B cell (primary cell): ENCODE data around the gene PRKN. TPM values are rescaled to one million over a fixed set of nuclear protein-coding genes. Genes with fewer than 3 reads are reported as not detected.

Experiments
- ATAC-seq: fragments of 200-7000 bp; cut with Tn5 transposase; one replicate; pipeline ENCODE4 v1.10.0; 2021; ENCODE audit warnings: low read depth, mild to moderate bottlenecking, moderate number of reproducible peaks, moderate library complexity
- CTCF ChIA-PET: fragments of 350-600 bp; sonication (Branson Sonifier 250); formaldehyde crosslinking; loops from one replicate; lab custom pipeline; 2021; ENCODE audit warnings: antibody characterized with exemption, inconsistent platforms; lab: Charles Lee
- POLR2A ChIA-PET: fragments of 350-600 bp; sonication (Branson Sonifier 250); formaldehyde crosslinking; loops from one replicate; lab custom pipeline; 2021; ENCODE audit warnings: antibody characterized with exemption; lab: Charles Lee
- DNase-seq: peaks from one replicate; pipeline ENCODE4 v3.0.0; 2013
- H2AFZ ChIP-seq: 2 replicates; pipeline ENCODE4 v1.6.1; 2012; ENCODE audit warnings: mild to moderate bottlenecking, low read depth, low read length; ENCODE audit not compliant: insufficient read depth, poor library complexity, severe bottlenecking
- H3K27ac ChIP-seq, 2 donors: 1 replicate in 1 of 2; 2 replicates in 1 of 2; pipeline ENCODE4 v1.5.1; 2012 to 2013; ENCODE audit warnings: low read length in 2 of 2, mild to moderate bottlenecking in 2 of 2, moderate library complexity in 1 of 2
- H3K27me3 ChIP-seq, 4 experiments: fragments of 200-600 bp in 1 of 4; sonication (generic) in 1 of 4; replicated peaks in 1 of 4; 1 replicate in 2 of 4; 2 replicates in 2 of 4; pipeline versions ENCODE4 v1.6.1 to v1.7.0; 2013 to 2016; ENCODE audit warnings: low read length in 3 of 4, mild to moderate bottlenecking in 2 of 4, mixed read lengths in 1 of 4, moderate library complexity in 1 of 4; ENCODE audit not compliant: insufficient read depth in 4 of 4, control insufficient read depth in 3 of 4; ENCODE audit errors: control extremely low read depth in 1 of 4
- H3K36me3 ChIP-seq, 2 experiments: replicated peaks in 1 of 2; 1 replicate in 1 of 2; 2 replicates in 1 of 2; pipeline versions ENCODE4 v1.6.1 to v1.7.1; 2013; ENCODE audit warnings: low read length in 1 of 2; ENCODE audit not compliant: insufficient read depth in 2 of 2, control insufficient read depth in 1 of 2; ENCODE audit errors: control extremely low read depth in 1 of 2, extremely low read depth in 1 of 2
- H3K4me1 ChIP-seq, 2 donors: fragments of 200-600 bp in 1 of 2; sonication (generic) in 1 of 2; 1 replicate in 1 of 2; 2 replicates in 1 of 2; pipeline versions ENCODE4 v1.5.1 to v1.6.1; 2013 to 2017; ENCODE audit warnings: low read length in 2 of 2; ENCODE audit not compliant: control insufficient read depth in 2 of 2, insufficient read depth in 2 of 2
- H3K4me2 ChIP-seq: replicated peaks from 2 replicates; pipeline ENCODE3; 2012; ENCODE audit warnings: mild to moderate bottlenecking, low read depth, low read length; ENCODE audit not compliant: poor library complexity, severe bottlenecking
- H3K4me3 ChIP-seq, 5 experiments: fragments of 200-600 bp in 1 of 5; sonication (generic) in 1 of 5; 1 replicate in 3 of 5; 2 replicates in 2 of 5; pipeline versions ENCODE4 v1.5.1 to v1.7.0; 2011 to 2016; ENCODE audit warnings: low read length in 4 of 5, mild to moderate bottlenecking in 4 of 5, low read depth in 2 of 5, control low read depth in 1 of 5, moderate library complexity in 1 of 5; ENCODE audit not compliant: insufficient read depth in 1 of 5; ENCODE audit errors: control extremely low read depth in 1 of 5, extremely low read depth in 1 of 5
- H3K79me2 ChIP-seq: fragments of 200-600 bp; sonication (generic); one replicate; pipeline ENCODE4 v1.6.0; 2016; ENCODE audit warnings: low read length; ENCODE audit not compliant: control insufficient read depth, insufficient read depth
- H3K9ac ChIP-seq: fragments of 200-600 bp; sonication (generic); 2 replicates; pipeline ENCODE4 v1.6.1; 2017; ENCODE audit warnings: mild to moderate bottlenecking, low read length, moderate library complexity
- H3K9me3 ChIP-seq, 3 donors: one replicate each; pipeline versions ENCODE4 v1.6.1 to v1.7.1; 2013; ENCODE audit warnings: low read length in 2 of 3; ENCODE audit not compliant: control insufficient read depth in 2 of 3, insufficient read depth in 1 of 3; ENCODE audit errors: control extremely low read depth in 1 of 3
- H4K20me1 ChIP-seq: 2 replicates; pipeline ENCODE4 v1.6.0; 2012; ENCODE audit warnings: mild to moderate bottlenecking, low read length; ENCODE audit not compliant: insufficient read depth, control insufficient read depth, poor library complexity, severe bottlenecking
- H3K27ac Mint-ChIP-seq: one replicate; pipeline ENCODE4 v1.8.0; 2021; ENCODE audit warnings: mixed read lengths
- H3K27me3 Mint-ChIP-seq: one replicate; pipeline ENCODE4 v1.8.0; 2021; ENCODE audit warnings: mixed read lengths
- H3K4me1 Mint-ChIP-seq: one replicate; pipeline ENCODE4 v1.8.0; 2021; ENCODE audit warnings: mixed read lengths
- H3K4me3 Mint-ChIP-seq: one replicate; pipeline ENCODE4 v1.8.0; 2021; ENCODE audit warnings: mixed read lengths
- H3K9me3 Mint-ChIP-seq: one replicate; pipeline ENCODE4 v1.8.0; 2022; ENCODE audit warnings: mixed read lengths; ENCODE audit not compliant: insufficient read depth
- CTCF ChIP-seq: fragments of 200-600 bp; IDR thresholded peaks from one replicate; pipeline ENCODE4 v1.8.0; 2022; ENCODE audit warnings: antibody characterized with exemption, mild to moderate bottlenecking
- EZH2 ChIP-seq: IDR thresholded peaks from 2 replicates; pipeline ENCODE4 v1.6.1; 2012; ENCODE audit warnings: borderline replicate concordance, low read depth, mild to moderate bottlenecking, moderate library complexity, low read length; ENCODE audit not compliant: insufficient read depth, poor library complexity, severe bottlenecking
- WGBS: methylation state at CpG from one replicate; pipeline ENCODE4 v1.1.5; 2013; ENCODE audit warnings: missing lambda C conversion rate; ENCODE audit not compliant: insufficient coverage; 5-methylcytosine and 5-hydroxymethylcytosine counted together
- intact Hi-C: fragments of 100-400 bp; cut with micrococcal nuclease; formaldehyde crosslinking; loops from one replicate; pipeline ENCODE4 v1.10.0; 2022
- polyA plus RNA-seq: library from polyadenylated mRNA; depleted of rRNA; stranded (reverse); fragments of >200 nt; gene quantifications from 2 replicates; pipeline ENCODE4 v1.2.3, GENCODE V29; 2012
- total RNA-seq, 2 donors: library from RNA; stranded (reverse); fragments of 120-200 nt in 1 of 2; gene quantifications; 1 replicate in 1 of 2; 2 replicates in 1 of 2; pipeline versions ENCODE4 v1.2.3 to v1.2.4, GENCODE V29; 2013 to 2022

Gene PRKN
- total and polyA plus RNA-seq, 2 donors (not counting 1 experiment from before 2014, with no cell fraction given), result 1.6 to 6.2 TPM

- Histone ChIP-seq H3K9ac (no peak overlapping the region), H3K79me2 (no peaks in the 10 kb centered on the region), H3K9me3 (peaks cover 0 to 3% (median 0%) of the 10 kb centered on the region in 3 donors), H3K36me3 (no peaks in the 10 kb centered on the region), H3K27ac (no peak overlapping the region), H3K4me1 (no peaks in the 10 kb centered on the region), H4K20me1 (no peaks in the 10 kb centered on the region), H3K4me2 (no peak overlapping the region), H2AFZ (no peak overlapping the region), H3K27me3 (no peaks in the 10 kb centered on the region), H3K4me3 (no peak overlapping the region)
- intact Hi-C loops, result no loop called here
- CTCF ChIA-PET, result no interaction called here
- 100% methylated on average over 1 of the region's 2 CpGs for WGBS
- peaks cover 3% of the 10 kb centered on the region for H3K4me1 Mint-ChIP-seq
- TF ChIP-seq CTCF, result no peak
- no peak for TF ChIP-seq EZH2
- no peak overlapping the region for H3K4me3 Mint-ChIP-seq
- H3K27ac Mint-ChIP-seq, result no peak overlapping the region
- no peak for DNase-seq
- no peaks in the 10 kb centered on the region for H3K27me3 Mint-ChIP-seq
- POLR2A ChIA-PET, result no interaction called here
- H3K9me3 Mint-ChIP-seq, result peaks cover 2% of the 10 kb centered on the region
- ATAC-seq, result no peak
These were observed 151.6 kb downstream of the PRKN start for GRCh38 chr6:162576016-162576415.

- ChIA-PET POLR2A (no interaction called here), CTCF (no interaction called here)
- no peak for DNase-seq
- Histone ChIP-seq H3K79me2 (no peaks in the 10 kb centered on the region), H2AFZ (no peak overlapping the region), H3K9ac (no peak overlapping the region), H3K27ac (no peak overlapping the region), H3K9me3 (peaks cover 0 to 13% (median 0%) of the 10 kb centered on the region in 3 donors), H3K36me3 (no peaks in the 10 kb centered on the region), H3K4me1 (no peaks in the 10 kb centered on the region), H4K20me1 (no peaks in the 10 kb centered on the region), H3K27me3 (no peaks in the 10 kb centered on the region), H3K4me3 (no peak overlapping the region), H3K4me2 (no peak overlapping the region)
- peaks cover 7% of the 10 kb centered on the region for H3K9me3 Mint-ChIP-seq
- WGBS, result 67% methylated on average over 1 of the region's 3 CpGs
- H3K27ac Mint-ChIP-seq, result no peak overlapping the region
- ATAC-seq, result no peak
- no peak overlapping the region for H3K4me3 Mint-ChIP-seq
- no peaks in the 10 kb centered on the region for H3K4me1 Mint-ChIP-seq
- H3K27me3 Mint-ChIP-seq, result no peaks in the 10 kb centered on the region
- no peak for TF ChIP-seq EZH2
- no peak for TF ChIP-seq CTCF
- intact Hi-C loops, result no loop called here
These were observed 155.3 kb downstream of the PRKN start for GRCh38 chr6:162572240-162572639.
